GM23338 (cell line): ENCODE data around the gene AVP. TPM values are rescaled to one million over a fixed set of nuclear protein-coding genes. Genes with fewer than 3 reads are reported as not detected.
"Not testable (repeated sequence)": the region's sequence is repeated elsewhere in the genome, so short reads cannot be mapped to it uniquely, and the experiment has no call there.

Experiments used
- ATAC-seq: fragments of 200-7000 bp; cut with Tn5 transposase; 3 replicates; pipeline ENCODE4 v1.9.1; 2020
- DNase-seq: peaks from one replicate; pipeline ENCODE4 v3.0.0-alpha.2; 2015; ENCODE audit warnings: low spot score
- H2AFZ ChIP-seq: fragments of 200-600 bp; sonication (generic); 2 replicates; pipeline ENCODE4 v1.8.0; 2016; ENCODE audit warnings: antibody characterized with exemption, mild to moderate bottlenecking, moderate library complexity
- H3F3A ChIP-seq: fragments of 200-600 bp; sonication (generic); replicated peaks from 2 replicates; pipeline ENCODE4 v1.8.0; 2017; ENCODE audit warnings: antibody characterized with exemption, mixed run types, low read depth
- H3K27ac ChIP-seq: fragments of 200-600 bp; sonication (generic); 2 replicates; pipeline ENCODE4 v1.6.1; 2016; ENCODE audit warnings: low read depth
- H3K27me3 ChIP-seq: fragments of 200-600 bp; sonication (generic); 2 replicates; pipeline ENCODE4 v1.8.0; 2016; ENCODE audit warnings: mild to moderate bottlenecking, mixed run types, moderate library complexity; ENCODE audit not compliant: insufficient read depth
- H3K36me3 ChIP-seq: fragments of 200-600 bp; sonication (generic); 2 replicates; pipeline ENCODE4 v1.8.0; 2016; ENCODE audit warnings: mild to moderate bottlenecking; ENCODE audit not compliant: insufficient read depth
- H3K4me1 ChIP-seq: fragments of 200-600 bp; sonication (generic); 2 replicates; pipeline ENCODE4 v1.8.0; 2016; ENCODE audit warnings: mild to moderate bottlenecking, moderate library complexity; ENCODE audit not compliant: insufficient read depth
- H3K4me2 ChIP-seq: fragments of 200-600 bp; sonication (generic); 2 replicates; pipeline ENCODE4 v1.7.1; 2017; ENCODE audit warnings: mixed run types
- H3K4me3 ChIP-seq: fragments of 200-600 bp; sonication (generic); 2 replicates; pipeline ENCODE4 v1.6.1; 2016; ENCODE audit warnings: mixed run types
- H3K79me2 ChIP-seq: fragments of 200-600 bp; sonication (generic); replicated peaks from 2 replicates; pipeline ENCODE4 v1.8.0; 2017; ENCODE audit warnings: mild to moderate bottlenecking; ENCODE audit not compliant: insufficient read depth
- H3K9me2 ChIP-seq: fragments of 200-600 bp; sonication (generic); 2 replicates; pipeline ENCODE4 v1.8.0; 2017; ENCODE audit not compliant: insufficient read depth
- H4K20me1 ChIP-seq: fragments of 200-600 bp; sonication (generic); replicated peaks from 2 replicates; pipeline ENCODE4 v1.8.0; 2017; ENCODE audit warnings: mild to moderate bottlenecking; ENCODE audit not compliant: insufficient read depth
- H3K27ac Mint-ChIP-seq: 2 replicates; pipeline ENCODE4 v1.8.0; 2020; ENCODE audit warnings: inconsistent platforms, mild to moderate bottlenecking, moderate library complexity, mixed read lengths
- H3K27me3 Mint-ChIP-seq: 3 replicates; pipeline ENCODE4 v1.8.0; 2022; ENCODE audit warnings: low read depth, mild to moderate bottlenecking, moderate library complexity, mixed read lengths, inconsistent platforms; ENCODE audit not compliant: insufficient read depth, poor library complexity
- H3K36me3 Mint-ChIP-seq: 3 replicates; pipeline ENCODE4 v1.8.0; 2021; ENCODE audit warnings: low read depth, mild to moderate bottlenecking, inconsistent platforms, moderate library complexity, mixed read lengths
- H3K4me1 Mint-ChIP-seq: 3 replicates; pipeline ENCODE4 v1.8.0; 2020; ENCODE audit warnings: mild to moderate bottlenecking, inconsistent platforms, mixed read lengths
- H3K4me3 Mint-ChIP-seq: 3 replicates; pipeline ENCODE4 v1.8.0; 2021; ENCODE audit warnings: moderate library complexity, mild to moderate bottlenecking, inconsistent platforms, mixed read lengths
- H3K9me3 Mint-ChIP-seq: 3 replicates; pipeline ENCODE4 v1.8.0; 2020; ENCODE audit warnings: moderate library complexity, mild to moderate bottlenecking, inconsistent platforms, mixed read lengths
- CREB1 ChIP-seq: fragments of 250-450 bp; sonication (Bioruptor Pico); IDR thresholded peaks from 2 replicates; pipeline ENCODE4 v1.5.0; 2020; ENCODE audit warnings: low read depth, mild to moderate bottlenecking, moderate library complexity
- CTCF ChIP-seq, 2 experiments: fragments of 200-600 bp in 1 of 2; sonication (generic) in 1 of 2; conservative IDR thresholded peaks; 2 replicates each; pipeline versions ENCODE4 v1.5.1 to v1.6.1; 2016 to 2017; ENCODE audit warnings: antibody characterized with exemption in 2 of 2, low read depth in 2 of 2, mild to moderate bottlenecking in 2 of 2, moderate library complexity in 1 of 2
- ETS1 ChIP-seq: IDR thresholded peaks from 2 replicates; pipeline ENCODE4 v1.6.1; 2016; ENCODE audit warnings: antibody characterized with exemption
- EZH2 ChIP-seq: fragments of 200-600 bp; sonication (generic); IDR thresholded peaks from one replicate; pipeline ENCODE4 v1.8.0; 2017; ENCODE audit warnings: antibody characterized with exemption, mild to moderate bottlenecking, low read depth; ENCODE audit not compliant: unreplicated experiment
- EZH2phosphoT487 ChIP-seq: fragments of 200-600 bp; sonication (generic); IDR thresholded peaks from one replicate; pipeline ENCODE4 v1.8.1; 2018; ENCODE audit warnings: antibody characterized with exemption; ENCODE audit not compliant: unreplicated experiment
- JUNB ChIP-seq: IDR thresholded peaks from one replicate; pipeline ENCODE4 v1.6.1; 2016; ENCODE audit warnings: antibody characterized with exemption; ENCODE audit not compliant: unreplicated experiment
- NANOG ChIP-seq: IDR thresholded peaks from 2 replicates; pipeline ENCODE4 v1.6.1; 2016; ENCODE audit warnings: antibody characterized with exemption, borderline replicate concordance
- POLR2AphosphoS5 ChIP-seq: IDR thresholded peaks from 2 replicates; pipeline ENCODE4 v1.6.1; 2016; ENCODE audit warnings: antibody characterized with exemption, low read depth
- REST ChIP-seq: IDR thresholded peaks from one replicate; pipeline ENCODE4 v1.6.1; 2018; ENCODE audit warnings: antibody characterized with exemption; ENCODE audit not compliant: unreplicated experiment
- STAT1 ChIP-seq: IDR thresholded peaks from one replicate; pipeline ENCODE4 v1.6.1; 2016; ENCODE audit warnings: antibody characterized with exemption; ENCODE audit not compliant: unreplicated experiment
- ZNF114 ChIP-seq: fragments of 250-450 bp; sonication (Bioruptor Pico); IDR thresholded peaks from 2 replicates; pipeline ENCODE4 v1.5.0; 2020; ENCODE audit warnings: mild to moderate bottlenecking, moderate library complexity
- ZNF331 ChIP-seq: fragments of 250-450 bp; sonication (Bioruptor Pico); IDR thresholded peaks from 2 replicates; pipeline ENCODE4 v1.5.0; 2020; ENCODE audit warnings: low read depth, mild to moderate bottlenecking, moderate library complexity
- polyA plus RNA-seq: library from polyadenylated mRNA; unstranded; fragments of >200 nt; fragmentation: Nextera tagmentation; extraction: Ambion mirVana; gene quantifications from 2 replicates; pipeline ENCODE4 v1.2.1, GENCODE V29; 2016
- total RNA-seq: library from RNA; depleted of rRNA; stranded (reverse); fragments of >200 nt; shearing (Covaris generic); gene quantifications from 2 replicates; pipeline ENCODE4 v1.2.3, GENCODE V29; 2014

AVP gene
- total and polyA plus RNA-seq, 2 experiments from 2014 or later: 0.60 TPM; not detected in 1

GRCh38 chr20:3117839-3118379 lies 33.4 kb upstream of the AVP start:
- TF ChIP-seq CTCF (conservative IDR thresholded peaks at IDR 0.05; ENCODE audit: low read depth in 2 of 2) (peak; percentile 69 to 87), CREB1 (peak; percentile 86)
- H3K27me3 Mint-ChIP-seq, H2AFZ ChIP-seq, H3K9me2 ChIP-seq, H3K27me3 ChIP-seq, H3K4me3 ChIP-seq, H3F3A ChIP-seq, H3K4me1 ChIP-seq, H3K27ac ChIP-seq, H4K20me1 ChIP-seq, H3K4me2 ChIP-seq, H3K79me2 ChIP-seq, H3K36me3 ChIP-seq, H3K27ac Mint-ChIP-seq, H3K4me1 Mint-ChIP-seq, H3K4me3 Mint-ChIP-seq: not testable (repeated sequence)
- peaks cover 16% of the 10 kb centered on the region for H3K9me3 Mint-ChIP-seq
- H3K36me3 Mint-ChIP-seq: peaks cover 23% of the 10 kb centered on the region
- peak; percentile 83 for DNase-seq
- ATAC-seq: peak; percentile 90

GRCh38 chr20:3116341-3116740 lies 31.8 kb upstream of the AVP start:
- no peak overlapping the region for H3K4me2 ChIP-seq
- H3K9me3 Mint-ChIP-seq: peaks cover 3% of the 10 kb centered on the region; the same call in 2 of the 3 replicates
- DNase-seq: no peak
- no peaks in the 10 kb centered on the region for H3K27me3 ChIP-seq
- TF ChIP-seq EZH2: no peak
- no peak for TF ChIP-seq REST
- TF ChIP-seq ZNF114: no peak
- TF ChIP-seq ZNF331 (CRISPR knock-in tag): no peak
- TF ChIP-seq EZH2phosphoT487: no peak
- no peak for TF ChIP-seq NANOG
- TF ChIP-seq ETS1: no peak
- no peak for TF ChIP-seq POLR2AphosphoS5
- no peak for TF ChIP-seq STAT1
- TF ChIP-seq JUNB: no peak
- no peak for TF ChIP-seq CREB1
- ATAC-seq: no peak
- peaks cover 8% of the 10 kb centered on the region for H3K27me3 Mint-ChIP-seq
- H3K27ac ChIP-seq: no peak overlapping the region
- H3K79me2 ChIP-seq: no peaks in the 10 kb centered on the region
- no peak overlapping the region for H3K27ac Mint-ChIP-seq
- no peak overlapping the region; the same call in 2 of the 3 replicates for H3K4me3 Mint-ChIP-seq
- H3F3A ChIP-seq: 0 out of 2 replicates have a peak, but pooled peaks cover 2% of the 10 kb centered on the region
- H3K9me2 ChIP-seq: no peaks in the 10 kb centered on the region
- peaks cover 2% of the 10 kb centered on the region; the same call in 1 of the 3 replicates for H3K4me1 Mint-ChIP-seq
- H3K4me1 ChIP-seq: no peaks in the 10 kb centered on the region
- H3K36me3 Mint-ChIP-seq: peaks cover 8% of the 10 kb centered on the region
- H3K36me3 ChIP-seq: no peaks in the 10 kb centered on the region
- no peak overlapping the region for H2AFZ ChIP-seq
- no peak overlapping the region for H3K4me3 ChIP-seq
- H4K20me1 ChIP-seq: no peaks in the 10 kb centered on the region
